ENCODE data around the gene DAW1. TPM values are rescaled to one million over a fixed set of nuclear protein-coding genes. Genes with fewer than 3 reads are reported as not detected.
A peak's percentile ranks its signal among the peaks of the same experiment; 100 is the strongest.

DAW1 gene
- total RNA-seq, 1 experiment from 2014 or later, result 0.20 TPM

DNA sequence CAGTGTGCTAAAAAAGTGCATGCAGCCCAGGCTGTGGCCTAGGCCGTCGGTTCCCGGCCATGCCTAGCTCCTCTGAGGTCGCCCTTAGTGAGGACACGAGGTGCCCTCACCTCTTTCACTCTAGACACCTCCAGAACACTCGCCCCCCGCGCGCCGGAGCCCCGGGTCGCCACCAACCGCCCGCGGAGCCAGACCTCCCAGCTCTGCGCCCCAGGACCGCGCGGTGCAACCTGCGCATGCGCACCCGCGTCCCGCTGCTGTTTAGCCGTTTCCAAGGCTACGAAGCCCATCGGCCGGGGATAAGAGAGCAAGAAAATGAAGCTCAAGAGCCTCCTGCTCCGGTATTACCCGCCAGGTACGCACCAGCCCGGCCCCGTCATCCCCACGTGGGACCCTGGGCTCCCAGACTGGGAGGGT is at the start of gene DAW1 (continued):
- TF ChIP-seq POLR2AphosphoS5 (IDR thresholded peaks at IDR 0.05; ENCODE audit: low read depth, low read length), result no peak
- TF ChIP-seq SRF (IDR thresholded peaks at IDR 0.05; ENCODE audit: low read depth), result no peak

DNA sequence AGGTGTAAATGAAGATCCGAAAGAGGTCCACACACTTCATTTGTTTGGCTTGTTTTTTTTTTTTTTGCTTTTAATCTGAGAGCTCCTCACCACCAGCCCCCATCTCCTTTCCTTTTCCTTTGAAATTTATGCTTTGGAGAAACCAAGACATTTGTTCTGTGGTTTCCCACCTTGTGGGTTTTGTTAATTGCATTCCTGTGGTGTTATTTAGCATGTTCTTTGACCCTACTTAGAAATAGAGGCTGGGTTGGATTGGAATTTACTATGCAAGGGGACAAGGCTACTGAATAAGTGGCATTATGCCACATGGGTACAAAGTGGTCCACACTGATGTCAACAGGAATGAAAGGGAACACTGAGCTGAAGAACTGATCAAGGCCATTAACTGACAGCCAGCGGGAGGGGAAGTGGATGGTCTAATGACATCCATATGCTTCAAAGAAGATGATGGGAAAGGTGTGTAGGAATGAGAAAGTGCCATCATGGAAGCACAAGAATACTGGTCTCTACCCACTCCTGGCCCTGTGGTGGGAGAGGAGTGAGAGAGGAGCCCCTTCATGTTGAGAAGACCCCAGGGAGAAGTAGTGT is 48.9 kb upstream of the DAW1 start:
- CTCF ChIA-PET, result no interaction called here
- no TSS peak for BruUV-seq (replicated peaks)
- POLR2A ChIA-PET, result no interaction called here

More for the DNA sequence above, 48.9 kb upstream of the DAW1 start:
- H3K4me1 ChIP-seq (ENCODE audit: control insufficient read depth in 1 of 2, insufficient read depth in 2 of 2, low read length in 2 of 2), result peaks cover 25 to 53% of the 10 kb centered on the region in 2 experiments
- H3K4me3 ChIP-seq (replicated peaks in 1 of 2; ENCODE audit: low read depth in 1 of 2, low read length in 2 of 2), result no peak overlapping the region
- TF ChIP-seq POLR2A (IDR thresholded peaks at IDR 0.05; ENCODE audit: borderline replicate concordance, extremely low read depth, insufficient read depth, insufficient read length) (no peak), CEBPB (IDR thresholded peaks at IDR 0.05; ENCODE audit: low read depth) (no peak), EGR1 (IDR thresholded peaks at IDR 0.05; ENCODE audit: low read depth) (no peak)
- TF ChIP-seq, protein P1, sequence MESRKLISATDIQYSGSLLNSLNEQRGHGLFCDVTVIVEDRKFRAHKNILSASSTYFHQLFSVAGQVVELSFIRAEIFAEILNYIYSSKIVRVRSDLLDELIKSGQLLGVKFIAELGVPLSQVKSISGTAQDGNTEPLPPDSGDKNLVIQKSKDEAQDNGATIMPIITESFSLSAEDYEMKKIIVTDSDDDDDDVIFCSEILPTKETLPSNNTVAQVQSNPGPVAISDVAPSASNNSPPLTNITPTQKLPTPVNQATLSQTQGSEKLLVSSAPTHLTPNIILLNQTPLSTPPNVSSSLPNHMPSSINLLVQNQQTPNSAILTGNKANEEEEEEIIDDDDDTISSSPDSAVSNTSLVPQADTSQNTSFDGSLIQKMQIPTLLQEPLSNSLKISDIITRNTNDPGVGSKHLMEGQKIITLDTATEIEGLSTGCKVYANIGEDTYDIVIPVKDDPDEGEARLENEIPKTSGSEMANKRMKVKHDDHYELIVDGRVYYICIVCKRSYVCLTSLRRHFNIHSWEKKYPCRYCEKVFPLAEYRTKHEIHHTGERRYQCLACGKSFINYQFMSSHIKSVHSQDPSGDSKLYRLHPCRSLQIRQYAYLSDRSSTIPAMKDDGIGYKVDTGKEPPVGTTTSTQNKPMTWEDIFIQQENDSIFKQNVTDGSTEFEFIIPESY (IDR thresholded peaks at IDR 0.05; ENCODE audit: extremely low read depth, insufficient replicate concordance, low read length), result no peak
- H3K36me3 ChIP-seq (ENCODE audit: control insufficient read depth in 1 of 2, insufficient read depth in 2 of 2, low read length in 2 of 2), result no peaks in the 10 kb centered on the region
- no peak for ATAC-seq
- H3K27me3 ChIP-seq (ENCODE audit: insufficient read depth, low read length), result no peaks in the 10 kb centered on the region
- no peaks in the 10 kb centered on the region for H3K9me3 ChIP-seq (ENCODE audit: control insufficient read depth in 1 of 2, insufficient read depth in 1 of 2, low read depth in 1 of 2, low read length in 2 of 2)
- RAD21 ChIA-PET (ENCODE audit: low non-redundant PET in 1 of 2, low total read pairs in 2 of 2, uncharacterized antibody in 2 of 2, unreplicated experiment in 2 of 2), result no interaction called here
- H3K4me2 ChIP-seq (ENCODE audit: low read length), result peak overlapping the region; percentile 3; the same call in 1 of the 2 replicates
- DNase-seq (ENCODE audit: low read depth, low spot score), result no peak
- H3K9ac ChIP-seq (ENCODE audit: low read length), result no peak overlapping the region
- H2AFZ ChIP-seq (ENCODE audit: low read depth, low read length, poor library complexity, severe bottlenecking), result no peak overlapping the region
- no peaks in the 10 kb centered on the region for H3K79me2 ChIP-seq (ENCODE audit: insufficient read depth, low read length)
- no peaks in the 10 kb centered on the region for H3K9me2 ChIP-seq (ENCODE audit: insufficient read depth)
- H3K27ac ChIP-seq (ENCODE audit: low read depth, low read length), result no peak overlapping the region
- intact Hi-C loops (cut with micrococcal nuclease), result no loop called here
- H4K20me1 ChIP-seq (ENCODE audit: insufficient read depth), result no peaks in the 10 kb centered on the region
